GM11168 (cell line): Measurements from ENCODE around the gene OR7G3.

Experiments used
- in situ Hi-C: fragments of 300-500 bp; cut with MboI; formaldehyde crosslinking; loops from one replicate; pipeline ENCODE4 v1.12.0; 2022; ENCODE audit warnings: low sequenced_read_pairs; ENCODE audit not compliant: unreplicated experiment

The OR7G3 gene

DNA sequence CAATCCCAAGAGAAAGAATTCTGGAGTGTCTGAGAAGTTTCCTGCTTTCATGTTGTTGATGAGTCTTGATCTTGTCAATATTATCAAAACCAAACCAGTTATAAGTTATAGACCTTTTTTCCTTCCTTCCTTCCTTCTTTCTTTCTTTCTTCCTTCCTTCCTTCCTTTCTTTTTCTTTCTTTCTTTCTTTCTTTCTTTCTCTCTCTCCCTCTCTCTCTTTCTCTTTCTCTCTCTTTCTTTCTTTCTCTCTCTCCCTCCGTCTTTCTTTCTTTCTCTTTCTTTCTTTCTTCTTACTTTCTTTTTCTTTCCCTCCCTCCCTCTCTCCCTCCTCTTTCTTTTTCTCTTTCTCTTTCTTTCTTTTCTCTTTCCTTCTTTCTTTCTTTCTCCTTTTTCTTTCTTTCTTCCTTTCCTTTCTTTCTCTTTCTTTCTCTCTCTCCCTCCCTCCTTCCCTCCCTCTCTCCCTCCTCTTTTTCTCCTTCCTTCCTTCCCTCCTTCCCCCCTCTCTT, at the start of gene OR7G3:
OR7G3 (minus strand) TSS at position 51 of the 506 bp plus-strand sequence; CDS start at position 51, 0 bp downstream.
- in situ Hi-C loops, result loop anchor here (25.0 kb wide), 1 partner anchor 660 kb away; no protein-coding TSS in a partner anchor

GRCh38 chr19:9175326-9175725, 48.6 kb upstream of the OR7G3 start:
- in situ Hi-C loops, result no loop called here

- in situ Hi-C loops, result no loop called here
These were observed 44.7 kb upstream of the OR7G3 start for GRCh38 chr19:9171393-9171991.

DNA sequence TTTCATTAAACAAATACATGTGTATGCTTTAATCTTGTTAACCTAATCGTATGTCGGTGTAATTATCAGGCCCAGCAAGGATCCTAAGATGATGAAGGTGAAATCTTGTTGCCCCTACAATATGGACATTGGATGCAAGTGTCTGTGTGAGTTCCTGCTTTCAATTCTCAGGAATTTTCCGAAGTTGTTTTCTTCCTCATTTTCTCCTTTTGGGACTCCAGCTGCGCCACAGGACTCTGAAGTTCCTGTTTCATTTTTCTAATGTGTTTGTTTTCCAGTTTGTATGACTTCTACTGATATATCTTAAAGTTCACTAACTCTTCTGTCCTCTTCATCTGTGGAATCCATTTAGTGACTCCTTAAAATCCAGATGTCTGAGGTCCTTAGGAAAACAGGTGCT, 40.1 kb upstream of the OR7G3 start:
- in situ Hi-C loops, result no loop called here

GRCh38 chr19:9165261-9165660, 38.5 kb upstream of the OR7G3 start:
- in situ Hi-C loops, result no loop called here

DNA sequence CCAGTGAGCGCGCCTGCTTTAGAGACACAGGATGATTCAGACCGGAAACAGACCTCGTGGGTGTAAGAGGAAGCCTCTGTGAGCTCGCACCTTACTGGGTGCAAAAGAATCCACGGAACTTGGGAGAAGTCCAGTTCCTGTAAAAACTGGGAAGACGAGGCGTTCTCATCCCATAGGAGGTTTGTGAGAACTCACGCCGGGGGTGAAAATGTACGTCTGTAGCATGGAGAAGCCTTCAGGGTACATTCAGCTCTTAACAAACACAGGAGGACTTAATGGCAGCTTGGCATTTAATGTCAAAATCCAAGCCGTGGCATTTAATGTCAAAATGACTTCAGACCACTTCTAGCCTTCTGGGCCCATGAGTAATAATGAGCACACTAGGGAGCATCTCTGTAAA, 34.7 kb upstream of the OR7G3 start:
- in situ Hi-C loops, result no loop called here

DNA sequence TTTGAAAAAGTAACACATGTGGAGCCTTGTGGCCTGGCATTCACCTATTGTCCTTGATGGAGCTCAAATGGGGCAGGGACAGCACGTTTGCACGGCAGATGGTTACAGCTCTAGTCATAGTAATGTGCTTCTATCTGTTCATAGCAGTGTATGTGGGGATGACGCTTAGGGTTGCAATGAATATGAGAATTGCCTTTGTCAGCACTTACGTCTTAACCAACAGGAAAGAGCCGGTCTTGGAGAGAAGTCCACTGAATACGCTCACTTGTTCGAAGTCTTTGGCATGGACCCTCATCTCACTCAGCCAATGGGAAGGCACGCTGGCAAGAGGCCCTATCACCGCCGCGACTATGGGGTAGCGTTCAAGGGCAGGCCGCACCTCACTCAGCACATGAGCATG, 33.1 kb upstream of the OR7G3 start:
- in situ Hi-C loops, result no loop called here

- in situ Hi-C loops, result no loop called here
These were observed 29.6 kb upstream of the OR7G3 start for GRCh38 chr19:9156304-9156703.

DNA sequence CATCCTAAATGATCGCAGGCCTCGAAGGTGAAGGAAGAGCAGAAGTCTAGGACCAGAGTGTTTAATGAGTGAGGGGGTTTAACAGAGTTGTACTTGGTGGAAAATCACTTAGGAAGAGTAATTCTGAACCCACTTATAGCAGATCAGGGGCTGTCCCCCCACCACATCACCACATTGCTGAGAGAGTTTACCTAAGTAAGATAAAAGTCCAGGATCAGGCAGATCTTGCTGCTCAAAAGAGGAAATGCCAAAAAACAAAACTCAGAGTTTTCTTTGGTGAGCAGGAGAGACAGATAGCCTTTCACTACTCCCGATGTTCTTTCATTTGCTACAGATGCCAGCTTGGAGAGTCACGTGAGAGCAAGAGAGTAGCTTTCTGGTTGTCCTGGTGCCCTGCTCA, 28.8 kb upstream of the OR7G3 start:
- in situ Hi-C loops, result no loop called here

GRCh38 chr19:9151367-9151766, 24.6 kb upstream of the OR7G3 start:
- in situ Hi-C loops, result no loop called here

DNA sequence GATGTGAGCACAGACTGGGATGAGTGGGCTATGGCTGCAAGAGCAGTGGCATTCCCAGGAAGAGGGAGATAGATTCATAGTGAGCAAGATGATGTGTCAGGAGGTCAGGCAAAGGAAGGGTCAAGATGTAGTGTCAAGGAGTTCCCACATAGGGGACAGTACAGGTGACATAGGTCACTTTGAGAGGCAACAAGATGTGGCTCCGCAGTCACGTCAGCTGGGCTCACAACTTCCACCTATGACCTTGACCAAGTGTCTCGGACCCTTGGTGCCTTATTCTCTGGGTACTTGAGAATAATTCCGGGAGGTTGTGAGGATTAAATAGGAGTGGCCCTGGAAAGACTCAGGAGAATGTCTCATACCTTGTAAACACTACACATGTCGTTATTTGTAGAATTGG, 23.9 kb upstream of the OR7G3 start:
- in situ Hi-C loops, result no loop called here

DNA sequence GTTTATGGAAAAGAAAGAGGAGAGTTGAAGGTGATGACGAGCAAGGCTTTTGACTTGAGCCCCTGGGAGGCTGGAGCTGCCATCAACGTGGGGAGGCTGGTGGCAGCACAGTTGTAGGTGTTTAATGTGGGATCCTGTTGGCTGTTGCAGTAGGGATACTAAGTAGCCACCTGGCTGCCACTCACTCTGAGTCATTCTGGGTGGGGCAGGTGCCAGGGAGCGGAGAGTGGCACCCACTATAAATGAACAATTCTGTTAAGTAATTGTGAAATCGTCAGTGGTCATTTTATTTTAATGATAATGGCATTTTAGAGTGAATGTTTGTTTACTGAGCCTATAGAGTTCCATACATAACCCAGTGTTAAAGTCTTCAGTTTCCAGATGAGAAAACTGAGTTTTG, 23.2 kb upstream of the OR7G3 start:
- in situ Hi-C loops, result loop anchor here (25.0 kb wide), 1 partner anchor 637 kb away; no protein-coding TSS in a partner anchor

DNA sequence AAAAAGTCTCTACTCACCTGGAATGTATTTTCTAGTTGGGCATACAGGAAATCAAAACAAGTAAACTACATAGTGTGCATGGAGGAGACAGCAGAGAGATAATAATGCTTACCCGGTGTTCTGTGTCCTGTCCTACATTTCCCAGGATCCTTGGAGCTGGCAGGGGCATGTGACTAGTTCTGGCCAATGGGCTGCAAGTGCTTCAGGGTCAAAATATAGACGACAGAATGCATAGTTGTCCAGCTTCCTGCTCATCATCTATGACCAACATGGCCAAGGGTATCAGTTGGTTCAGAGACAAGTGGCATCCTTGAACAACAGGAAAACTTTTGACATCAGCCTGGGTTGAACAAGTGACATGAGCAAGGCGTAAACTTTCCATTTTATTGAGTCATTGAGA, 21.9 kb upstream of the OR7G3 start:
- in situ Hi-C loops, result loop anchor here (25.0 kb wide), 1 partner anchor 639 kb away; no protein-coding TSS in a partner anchor

- in situ Hi-C loops, result loop anchor here (25.0 kb wide), 1 partner anchor 640 kb away; no protein-coding TSS in a partner anchor
These were observed 20.1 kb upstream of the OR7G3 start for GRCh38 chr19:9146882-9147281.

- in situ Hi-C loops, result loop anchor here (25.0 kb wide), 1 partner anchor 642 kb away; no protein-coding TSS in a partner anchor
These were observed 18.2 kb upstream of the OR7G3 start for GRCh38 chr19:9144920-9145319.

DNA sequence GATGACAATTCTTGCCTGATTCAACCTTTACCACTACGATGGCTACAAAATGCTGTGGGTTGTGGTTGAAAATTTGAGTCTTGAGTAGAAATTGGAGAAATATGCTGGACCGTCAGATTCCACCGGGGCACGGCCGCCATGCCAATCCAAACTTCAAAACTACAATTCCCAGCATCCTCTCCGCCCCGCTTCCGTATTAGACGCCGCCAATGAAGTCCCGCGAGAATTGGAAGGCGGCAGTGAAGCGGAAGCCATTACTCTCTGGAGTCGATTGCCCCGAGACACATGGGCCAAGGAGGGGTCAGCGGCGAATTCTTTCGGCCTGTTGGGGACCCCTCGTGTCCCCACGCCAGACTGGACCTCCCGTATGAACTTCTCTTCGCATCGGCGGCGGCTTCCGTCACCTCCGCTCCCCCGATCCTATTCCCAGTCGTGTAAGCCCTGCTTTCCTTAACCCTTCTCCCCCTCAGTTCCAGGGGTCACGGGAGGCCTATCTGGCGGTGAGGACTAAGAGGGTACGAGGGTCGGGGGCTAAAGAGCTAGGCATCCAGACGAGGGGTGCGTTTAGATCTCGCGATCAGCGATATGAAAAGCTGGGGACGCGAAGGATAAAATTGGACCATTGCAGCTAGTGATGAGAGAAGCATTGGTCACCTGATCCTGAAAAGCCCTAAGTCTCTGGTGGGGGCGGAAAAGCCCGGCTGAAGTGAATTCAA, 13.6 kb upstream of the OR7G3 start, which contains the start of gene ZNF317:
ZNF317 (plus strand) TSS at position 239 of the 716 bp plus-strand sequence. CDS start 15,620 bp downstream, outside the sequence.
- in situ Hi-C loops, result loop anchor here (25.0 kb wide), 1 partner anchor 647 kb away; no protein-coding TSS in a partner anchor

DNA sequence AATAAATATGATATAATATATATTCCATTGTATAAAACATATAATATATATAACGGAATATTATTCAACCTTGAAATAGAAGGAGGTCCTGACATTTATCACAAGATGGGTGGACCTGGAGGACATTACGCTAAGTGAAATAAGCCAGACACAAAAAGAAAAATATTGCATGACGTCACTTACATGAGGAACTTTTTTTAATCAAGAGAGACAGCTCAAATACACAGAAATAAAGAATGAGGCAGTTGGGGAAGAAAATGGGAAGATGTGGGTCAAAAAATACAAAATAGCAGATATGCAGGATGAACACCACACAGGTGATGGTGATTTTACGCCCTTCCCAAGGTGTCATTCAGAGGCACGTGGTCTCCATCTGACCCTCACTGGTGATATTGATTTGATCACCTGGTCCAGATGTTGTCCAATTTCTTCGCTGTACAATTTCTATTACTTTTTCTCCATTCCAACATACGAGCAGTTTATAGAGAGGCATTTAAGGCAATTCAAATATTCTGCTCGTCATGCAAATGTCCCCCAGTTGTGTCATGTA, 12.9 kb upstream of the OR7G3 start:
- in situ Hi-C loops, result loop anchor here (25.0 kb wide), 1 partner anchor 648 kb away; no protein-coding TSS in a partner anchor

DNA sequence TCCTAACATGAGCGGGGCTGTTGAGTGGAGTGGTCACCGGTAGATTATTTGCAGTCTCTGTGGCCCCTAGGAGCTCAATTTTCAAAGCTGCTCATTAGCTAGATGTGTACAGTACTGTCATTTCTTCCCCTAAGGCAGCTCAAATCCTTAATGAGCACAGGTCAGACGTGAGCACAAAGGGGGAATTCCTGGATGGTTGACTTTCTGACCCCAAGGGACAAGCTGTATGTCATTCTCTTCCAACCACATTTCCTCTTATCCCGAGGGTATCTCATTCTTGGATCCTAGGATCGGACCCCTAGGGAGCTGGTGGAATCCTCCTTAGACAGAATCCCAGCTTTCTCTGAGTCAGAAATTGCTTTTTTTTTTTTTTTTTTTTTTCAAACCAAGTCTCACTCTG, 5.7 kb upstream of the OR7G3 start:
- in situ Hi-C loops, result loop anchor here (25.0 kb wide), 1 partner anchor 655 kb away; no protein-coding TSS in a partner anchor

DNA sequence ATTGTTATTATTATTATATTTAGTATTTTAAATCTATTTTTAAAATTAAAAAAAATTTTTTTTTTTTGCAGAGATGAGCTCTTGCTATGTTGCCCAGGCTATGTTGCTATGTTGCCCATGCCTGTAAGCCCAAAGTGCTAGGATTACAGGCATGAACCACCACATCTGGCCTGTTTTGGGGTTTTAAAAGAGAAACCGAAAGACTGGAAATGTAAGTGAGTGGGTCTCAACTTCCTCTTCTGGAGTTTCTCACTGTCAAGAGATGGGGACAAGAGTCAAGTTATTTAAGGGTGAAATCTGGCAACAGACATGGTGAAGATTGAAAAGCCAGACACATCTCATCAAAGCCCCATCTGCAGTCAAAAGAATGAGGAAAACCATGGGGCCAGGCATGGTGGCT, 4.2 kb upstream of the OR7G3 start:
- in situ Hi-C loops, result loop anchor here (25.0 kb wide), 1 partner anchor 656 kb away; no protein-coding TSS in a partner anchor

GRCh38 chr19:9128171-9128570, 1.4 kb upstream of the OR7G3 start:
- in situ Hi-C loops, result loop anchor here (25.0 kb wide), 1 partner anchor 659 kb away; no protein-coding TSS in a partner anchor

DNA sequence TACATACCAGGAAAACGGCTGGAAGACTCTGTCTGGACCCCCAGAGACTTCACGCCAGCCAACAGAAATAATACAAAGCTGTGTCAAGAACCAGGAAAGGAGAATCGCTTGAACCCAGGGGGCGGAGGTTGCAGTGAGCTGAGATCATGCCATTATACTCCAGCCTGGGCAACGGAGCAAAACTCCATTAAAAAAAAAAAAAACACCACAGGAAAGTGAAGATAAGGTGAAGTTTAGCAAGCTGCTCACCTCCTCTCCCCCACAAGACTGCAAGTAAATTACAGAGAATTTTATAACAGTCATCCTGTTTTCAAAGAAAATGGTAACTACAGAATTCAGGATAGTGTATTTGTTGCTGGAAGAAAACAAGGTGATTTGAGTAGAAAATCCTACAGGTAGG, 10.2 kb downstream of the OR7G3 start:
- in situ Hi-C loops, result no loop called here
